ENCODE measurements around the gene HIRA. TPM values are rescaled to one million over a fixed set of nuclear protein-coding genes. Genes with fewer than 3 reads are reported as not detected.

Gene HIRA, protein sequence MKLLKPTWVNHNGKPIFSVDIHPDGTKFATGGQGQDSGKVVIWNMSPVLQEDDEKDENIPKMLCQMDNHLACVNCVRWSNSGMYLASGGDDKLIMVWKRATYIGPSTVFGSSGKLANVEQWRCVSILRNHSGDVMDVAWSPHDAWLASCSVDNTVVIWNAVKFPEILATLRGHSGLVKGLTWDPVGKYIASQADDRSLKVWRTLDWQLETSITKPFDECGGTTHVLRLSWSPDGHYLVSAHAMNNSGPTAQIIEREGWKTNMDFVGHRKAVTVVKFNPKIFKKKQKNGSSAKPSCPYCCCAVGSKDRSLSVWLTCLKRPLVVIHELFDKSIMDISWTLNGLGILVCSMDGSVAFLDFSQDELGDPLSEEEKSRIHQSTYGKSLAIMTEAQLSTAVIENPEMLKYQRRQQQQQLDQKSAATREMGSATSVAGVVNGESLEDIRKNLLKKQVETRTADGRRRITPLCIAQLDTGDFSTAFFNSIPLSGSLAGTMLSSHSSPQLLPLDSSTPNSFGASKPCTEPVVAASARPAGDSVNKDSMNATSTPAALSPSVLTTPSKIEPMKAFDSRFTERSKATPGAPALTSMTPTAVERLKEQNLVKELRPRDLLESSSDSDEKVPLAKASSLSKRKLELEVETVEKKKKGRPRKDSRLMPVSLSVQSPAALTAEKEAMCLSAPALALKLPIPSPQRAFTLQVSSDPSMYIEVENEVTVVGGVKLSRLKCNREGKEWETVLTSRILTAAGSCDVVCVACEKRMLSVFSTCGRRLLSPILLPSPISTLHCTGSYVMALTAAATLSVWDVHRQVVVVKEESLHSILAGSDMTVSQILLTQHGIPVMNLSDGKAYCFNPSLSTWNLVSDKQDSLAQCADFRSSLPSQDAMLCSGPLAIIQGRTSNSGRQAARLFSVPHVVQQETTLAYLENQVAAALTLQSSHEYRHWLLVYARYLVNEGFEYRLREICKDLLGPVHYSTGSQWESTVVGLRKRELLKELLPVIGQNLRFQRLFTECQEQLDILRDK
- 103 and 120 TPM in 2 replicates for total RNA-seq (2011; cell fraction: chromatin; rRNA removed; ENCODE audit: low replicate concordance)
- 79.7 and 81.6 TPM in 2 replicates for total RNA-seq (2011; cell fraction: nucleolus; rRNA removed)
- total RNA-seq (2011; cell fraction: nucleoplasm; rRNA removed), result 66.5 and 67.1 TPM in 2 replicates
- 58.3 and 70.6 TPM in 2 replicates for total RNA-seq (2014; rRNA removed)
- total RNA-seq (2014; rRNA removed; fragmentation: Illumina TruSeq; extraction: Trizol), result 53.9 and 54.0 TPM in 2 replicates
- 57.5 and 58.4 TPM in 2 replicates for total RNA-seq (2015; rRNA removed; fragmentation: Illumina TruSeq; extraction: Trizol)
- total RNA-seq (2021), result 115 and 132 TPM in 2 replicates
- 71.7 and 82.2 TPM in 2 replicates for polyA plus RNA-seq (2011; rRNA removed)
- polyA plus RNA-seq (2011; cell fraction: cytosol; rRNA removed), result 105 and 109 TPM in 2 replicates
- 104 and 124 TPM in 2 replicates for polyA plus RNA-seq (2011; cell fraction: nucleus; rRNA removed)
- polyA plus RNA-seq (2012), result 91.6 and 91.8 TPM in 2 replicates
- 106 and 114 TPM in 2 replicates for polyA plus RNA-seq (2014; fragmentation: Illumina TruSeq; extraction: Trizol)
- 1 to 10 TPM in 1 of 2 experiments, under 1 TPM in 1; 0.96 to 1.2 TPM for polyA plus RNA-seq (2014; fragmentation: Nextera tagmentation; extraction: Ambion mirVana)
- polyA plus RNA-seq (2014; rRNA removed), result 80.0 and 80.8 TPM in 2 replicates
- polyA minus RNA-seq (2011; rRNA and poly(A)+ RNA removed), result 93.7 and 126 TPM in 2 replicates
- polyA minus RNA-seq (2011; cell fraction: cytosol; rRNA and poly(A)+ RNA removed), result 65.3 and 93.4 TPM in 2 replicates
- 30.3 and 61.3 TPM in 2 replicates for polyA minus RNA-seq (2011; cell fraction: nucleus; rRNA and poly(A)+ RNA removed)
- percentile 96 among the genes with signal in this experiment for Bru-seq, nascent RNA
- BruChase-seq, experiment 1, labeled RNA remaining after a 2-hour chase, result percentile 98 among the genes with signal in this experiment
- BruChase-seq, experiment 2, labeled RNA remaining after a 6-hour chase, result percentile 97 among the genes with signal in this experiment
- long read RNA-seq, experiment 1, full-length matches to known transcripts, result 5 of 252 reads
- long read RNA-seq, experiment 1, partial matches to known transcripts, result 213 of 252 reads
- long read RNA-seq, experiment 1, other reads (novel, unspliced or antisense), result 34 of 252 reads
- long read RNA-seq, experiment 2, full-length matches to known transcripts, result 37 of 137 reads
- long read RNA-seq, experiment 2, partial matches to known transcripts, result 38 of 137 reads
- long read RNA-seq, experiment 2, other reads (novel, unspliced or antisense), result 62 of 137 reads
- long read RNA-seq, experiment 3, partial matches to known transcripts, result 6 of 7 reads
- long read RNA-seq, experiment 3, other reads (novel, unspliced or antisense), result 1 of 7 reads

GRCh38 chr22:19431649-19432132 lies at the start of gene HIRA:
TSS of gene HIRA (minus strand) at chr22:19431733. CDS start at chr22:19431476, 257 bp downstream.
- Histone ChIP-seq H3K4me1 (replicated peaks in 1 of 2; ENCODE audit: control insufficient read depth in 2 of 2, insufficient read depth in 2 of 2, low read length in 2 of 2) (peaks cover 17 to 39% of the 10 kb centered on the region in 2 experiments), H4K20me1 (replicated peaks; ENCODE audit: control insufficient read depth, insufficient read depth, low read length) (peaks cover 21% of the 10 kb centered on the region), H3K27me3 (ENCODE audit: control insufficient read depth in 2 of 2, insufficient read depth in 2 of 2, low read length in 2 of 2) (no peaks in the 10 kb centered on the region), H3K9ac (ENCODE audit: insufficient read depth in 1 of 2, low read depth in 2 of 2, low read length in 2 of 2) (peak within 1 kb of the TSS; percentile 95 to 97), H3K36me3 (ENCODE audit: control insufficient read depth, insufficient read depth, low read length) (peaks cover 59% of the 10 kb centered on the region), H3K4me3 (peak within 1 kb of the TSS; percentile 68), H3K9me3 (replicated peaks; ENCODE audit: control insufficient read depth, insufficient read depth, low read depth, low read length) (no peaks in the 10 kb centered on the region), H3K9me1 (ENCODE audit: control insufficient read depth, insufficient read depth, low read length) (no peaks in the 10 kb centered on the region), H3K27ac (ENCODE audit: extremely low read depth, low read depth, low read length) (peak within 1 kb of the TSS; percentile 87), H3K4me2 (ENCODE audit: insufficient read depth, low read length) (peak within 1 kb of the TSS; percentile 100), H3K79me2 (ENCODE audit: control insufficient read depth, insufficient read depth, low read length) (peaks cover 72% of the 10 kb centered on the region), H2AFZ (ENCODE audit: low read depth, low read length) (peak within 1 kb of the TSS; percentile 99)
- ChIA-PET CTCF (ENCODE audit: low intra/inter-chr PET ratio) (interaction anchor here (0.6 to 1.7 kb wide), 2 partner anchors 47 to 300 kb away, joined by 3 to 5 read pairs; partner anchors contain the start of genes CDC45 and UFD1), POLR2A (interaction anchor here (0.6 to 11.9 kb wide), 35 partner anchors 9 to 1376 kb away, joined by 3 to 284 read pairs (median 4); partner anchors contain the start of genes C22orf39, CDC45, SLC25A1 and UFD1)
- peak; percentile 92 to 98 (median 96) for DNase-seq (ENCODE audit: extremely low read depth in 1 of 4, low spot score in 3 of 4)
- BruUV-seq (replicated peaks), result no TSS peak
- in situ Hi-C loops (cut with MboI) (no loop called here), intact Hi-C loops (cut with micrococcal nuclease) (loop anchor here (1.0 to 5.0 kb wide), 5 partner anchors 15 to 309 kb away; partner anchors contain the start of genes C22orf39, CDC45, DGCR2 and SLC25A1)
- under 1% methylated on average over 66 of the region's 66 CpGs for WGBS (ENCODE audit: insufficient coverage, low coverage, missing lambda C conversion rate)
- ATAC-seq, result peak; percentile 70
- no peak for FAIRE-seq
- TF ChIP-seq CHD2 (IDR thresholded peaks at IDR 0.05; ENCODE audit: low read depth, low read length) (peak; percentile 63), ETS2 (tag; IDR thresholded peaks at IDR 0.05; ENCODE audit: borderline replicate concordance, poor library complexity, severe bottlenecking) (peak; percentile 80), HSF4 (CRISPR knock-in tag; IDR thresholded peaks at IDR 0.05; ENCODE audit: borderline replicate concordance) (peak; percentile 84), POLR2G (IDR thresholded peaks at IDR 0.05; ENCODE audit: low read depth, low read length) (peak; percentile 70; the same call in 1 of the 2 replicates), NR4A1 (CRISPR knock-in tag; IDR thresholded peaks at IDR 0.05) (peak; percentile 75; the same call in 1 of the 2 replicates), NR4A1 (tag; IDR thresholded peaks at IDR 0.05) (peak; percentile 86), ZNF583 (CRISPR knock-in tag; IDR thresholded peaks at IDR 0.05) (peak; percentile 86), KLF6 (CRISPR knock-in tag; IDR thresholded peaks at IDR 0.05; ENCODE audit: borderline replicate concordance) (no peak), SAP30 (IDR thresholded peaks at IDR 0.05; ENCODE audit: borderline replicate concordance, insufficient read depth, low read depth, low read length, poor library complexity, severe bottlenecking) (peak; percentile 86)
- TF ChIP-seq, protein P1, sequence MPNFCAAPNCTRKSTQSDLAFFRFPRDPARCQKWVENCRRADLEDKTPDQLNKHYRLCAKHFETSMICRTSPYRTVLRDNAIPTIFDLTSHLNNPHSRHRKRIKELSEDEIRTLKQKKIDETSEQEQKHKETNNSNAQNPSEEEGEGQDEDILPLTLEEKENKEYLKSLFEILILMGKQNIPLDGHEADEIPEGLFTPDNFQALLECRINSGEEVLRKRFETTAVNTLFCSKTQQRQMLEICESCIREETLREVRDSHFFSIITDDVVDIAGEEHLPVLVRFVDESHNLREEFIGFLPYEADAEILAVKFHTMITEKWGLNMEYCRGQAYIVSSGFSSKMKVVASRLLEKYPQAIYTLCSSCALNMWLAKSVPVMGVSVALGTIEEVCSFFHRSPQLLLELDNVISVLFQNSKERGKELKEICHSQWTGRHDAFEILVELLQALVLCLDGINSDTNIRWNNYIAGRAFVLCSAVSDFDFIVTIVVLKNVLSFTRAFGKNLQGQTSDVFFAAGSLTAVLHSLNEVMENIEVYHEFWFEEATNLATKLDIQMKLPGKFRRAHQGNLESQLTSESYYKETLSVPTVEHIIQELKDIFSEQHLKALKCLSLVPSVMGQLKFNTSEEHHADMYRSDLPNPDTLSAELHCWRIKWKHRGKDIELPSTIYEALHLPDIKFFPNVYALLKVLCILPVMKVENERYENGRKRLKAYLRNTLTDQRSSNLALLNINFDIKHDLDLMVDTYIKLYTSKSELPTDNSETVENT (CRISPR knock-in tag; IDR thresholded peaks at IDR 0.05), result peak; percentile 95
